Keratinocyte (primary cell): ENCODE data around the gene SAYSD1.

ENCODE experiments used
- EZH2 ChIP-seq: IDR thresholded peaks from one replicate; pipeline ENCODE4 v1.6.1; 2012; ENCODE audit warnings: inconsistent platforms, mild to moderate bottlenecking, low read length, moderate library complexity
- TF ChIP-seq, protein P1 (sequence below), 3 experiments: IDR thresholded peaks in 1 of 3; conservative IDR thresholded peaks in 1 of 3; optimal IDR thresholded peaks in 1 of 3; 2 replicates in 2 of 3; 3 replicates in 1 of 3; pipeline versions ENCODE3 to v1.5.1; 2011; ENCODE audit warnings: low read length in 3 of 3, mild to moderate bottlenecking in 3 of 3, moderate library complexity in 2 of 3, control low read depth in 1 of 3, inconsistent platforms in 1 of 3; ENCODE audit not compliant: insufficient read depth in 2 of 3; ENCODE audit errors: extremely low read depth in 1 of 3

DNA sequence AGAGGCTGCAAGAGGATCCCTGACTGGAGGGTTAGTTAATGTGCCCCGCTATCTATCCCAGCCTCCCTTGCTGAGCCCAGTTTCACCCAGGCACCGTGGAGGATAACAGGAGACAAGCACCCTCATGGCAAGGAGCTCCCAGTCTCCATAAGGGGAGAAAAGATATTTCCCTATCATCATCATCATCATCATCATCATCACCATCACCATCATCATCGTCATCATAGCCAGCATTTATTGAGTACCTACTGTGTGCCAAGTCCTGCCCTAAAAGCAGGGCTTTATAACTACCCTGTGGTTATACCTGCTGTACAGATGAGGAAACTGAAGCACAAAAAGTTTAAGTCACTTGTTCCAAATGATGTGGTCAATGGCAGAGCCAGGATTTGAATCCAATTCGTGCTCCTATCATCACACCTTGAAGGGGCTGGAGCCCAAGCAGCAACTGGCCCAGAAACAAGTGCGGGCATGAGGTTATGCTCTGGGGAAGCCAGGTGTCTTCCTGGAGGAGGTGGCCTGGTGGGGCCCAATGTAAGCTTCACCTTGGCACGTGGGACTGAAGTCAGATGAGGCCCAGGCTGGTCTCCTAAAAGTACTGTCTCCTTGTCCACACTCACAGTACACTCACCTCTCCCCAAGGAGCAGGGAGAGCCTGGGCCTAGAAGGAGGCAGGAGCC lies 56.4 kb downstream of the SAYSD1 start:
- TF ChIP-seq, protein P1, sequence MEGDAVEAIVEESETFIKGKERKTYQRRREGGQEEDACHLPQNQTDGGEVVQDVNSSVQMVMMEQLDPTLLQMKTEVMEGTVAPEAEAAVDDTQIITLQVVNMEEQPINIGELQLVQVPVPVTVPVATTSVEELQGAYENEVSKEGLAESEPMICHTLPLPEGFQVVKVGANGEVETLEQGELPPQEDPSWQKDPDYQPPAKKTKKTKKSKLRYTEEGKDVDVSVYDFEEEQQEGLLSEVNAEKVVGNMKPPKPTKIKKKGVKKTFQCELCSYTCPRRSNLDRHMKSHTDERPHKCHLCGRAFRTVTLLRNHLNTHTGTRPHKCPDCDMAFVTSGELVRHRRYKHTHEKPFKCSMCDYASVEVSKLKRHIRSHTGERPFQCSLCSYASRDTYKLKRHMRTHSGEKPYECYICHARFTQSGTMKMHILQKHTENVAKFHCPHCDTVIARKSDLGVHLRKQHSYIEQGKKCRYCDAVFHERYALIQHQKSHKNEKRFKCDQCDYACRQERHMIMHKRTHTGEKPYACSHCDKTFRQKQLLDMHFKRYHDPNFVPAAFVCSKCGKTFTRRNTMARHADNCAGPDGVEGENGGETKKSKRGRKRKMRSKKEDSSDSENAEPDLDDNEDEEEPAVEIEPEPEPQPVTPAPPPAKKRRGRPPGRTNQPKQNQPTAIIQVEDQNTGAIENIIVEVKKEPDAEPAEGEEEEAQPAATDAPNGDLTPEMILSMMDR (optimal IDR thresholded peaks at IDR 0.05 in 1 of 3, IDR thresholded peaks at IDR 0.05 in 1 of 3, conservative IDR thresholded peaks at IDR 0.05 in 1 of 3; ENCODE audit: extremely low read depth in 1 of 3, insufficient read depth in 2 of 3, low read length in 3 of 3), result no peak
- TF ChIP-seq EZH2, result no peak
